Measurements from ENCODE around the gene UBXN11. TPM values are rescaled to one million over a fixed set of nuclear protein-coding genes. Genes with fewer than 3 reads are reported as not detected.
"Not testable (repeated sequence)": the region's sequence is repeated elsewhere in the genome, so short reads cannot be mapped to it uniquely, and the experiment has no call there.

Gene UBXN11
- total RNA-seq, 8 experiments from 2014 or later = 5.0 to 28.2 (median 13.7) TPM

DNA sequence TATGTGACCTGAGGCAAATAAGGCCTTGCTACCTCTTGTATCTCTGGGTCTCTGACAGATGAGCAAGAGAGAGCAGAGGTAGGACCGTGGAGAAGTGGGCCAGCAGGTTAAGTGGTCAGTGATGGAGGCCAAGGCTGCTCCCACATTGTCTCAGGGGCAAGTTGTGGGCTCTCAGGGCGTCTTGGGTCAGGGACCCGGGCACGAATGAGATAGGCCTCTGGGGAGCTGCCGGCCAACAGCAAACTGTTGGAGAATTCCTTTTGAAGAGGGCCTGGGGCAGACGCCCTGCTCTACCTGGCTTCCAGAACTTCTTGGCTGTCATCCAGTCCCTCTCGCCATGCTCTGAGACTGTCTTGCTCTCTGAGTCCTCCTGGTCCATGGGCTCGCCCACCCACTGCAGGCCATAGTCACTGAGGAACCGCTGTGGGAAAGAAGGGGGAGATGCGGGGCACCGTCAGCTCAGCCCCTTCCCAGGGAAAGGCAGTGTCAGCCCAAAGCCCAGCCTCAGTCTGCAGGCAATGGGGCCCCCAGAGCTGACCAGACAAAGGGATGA, 12.4 kb downstream of the UBXN11 start:
- in situ Hi-C loops (cut with MboI; ENCODE audit: low pct_unique_long_range_greater_than_20kb in 2 of 9, low sequenced_read_pairs in 9 of 9, unreplicated experiment in 9 of 9) = loop anchor here in 1 of 9 experiments (25.0 kb wide), 1 partner anchor 93 kb away; no protein-coding TSS in a partner anchor
- WGBS, 10 experiments = 67 to 100% (median 87%) methylated on average over 1 to 8 of the region's 11 CpGs; no CpG with 5 or more reads in 2 of the 10 experiments
- ATAC-seq (replicated peaks in 6 of 8) = no peak

DNA sequence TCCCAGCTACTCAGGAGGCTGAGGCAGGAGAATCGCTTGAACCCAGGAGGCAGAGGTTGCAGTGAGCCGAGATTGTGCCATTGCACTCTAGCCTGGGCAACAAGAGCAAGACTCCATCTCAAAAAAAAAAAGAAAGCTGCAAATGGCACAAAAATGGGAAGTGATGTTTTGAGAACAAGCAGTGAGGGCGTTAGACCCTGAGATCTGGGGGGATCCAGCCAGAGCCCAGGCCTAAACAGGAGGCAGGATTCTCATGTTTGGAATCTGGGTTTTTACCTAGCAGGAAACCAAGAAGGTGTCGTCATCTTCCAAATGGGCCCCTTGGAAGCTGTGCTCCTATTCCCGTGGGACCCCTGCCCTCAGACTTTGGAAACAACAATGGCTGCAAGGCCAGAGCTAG, 13.7 kb downstream of the UBXN11 start:
- 67 to 100% (median 93%) methylated on average over 1 to 3 of the region's 5 CpGs; no CpG with 5 or more reads in 3 of the 10 experiments for WGBS, 10 experiments
- not testable (repeated sequence) for H3K4me1 ChIP-seq (replicated peaks in 1 of 2); H3K4me3 ChIP-seq; H3K27ac ChIP-seq; ATAC-seq (replicated peaks in 6 of 8)
- in situ Hi-C loops (cut with MboI; ENCODE audit: low pct_unique_long_range_greater_than_20kb in 2 of 9, low sequenced_read_pairs in 9 of 9, unreplicated experiment in 9 of 9) = loop anchor here in 1 of 9 experiments (25.0 kb wide), 1 partner anchor 95 kb away; no protein-coding TSS in a partner anchor

More for the DNA sequence above, 12.4 kb downstream of the UBXN11 start:
- Histone ChIP-seq H3K27ac (no peak overlapping the region), H3K4me3 (no peak overlapping the region), H3K4me1 (replicated peaks in 1 of 2) (peaks cover 0 to 5% of the 10 kb centered on the region in 2 donors)

GRCh38 chr1:26291939-26292338, 14.5 kb downstream of the UBXN11 start:
- no peak for ATAC-seq (replicated peaks in 6 of 8)
- Histone ChIP-seq H3K27ac (no peak overlapping the region), H3K4me1 (replicated peaks in 1 of 2) (peaks cover 0 to 5% of the 10 kb centered on the region in 2 donors), H3K4me3 (no peak overlapping the region)
- in situ Hi-C loops (cut with MboI; ENCODE audit: low pct_unique_long_range_greater_than_20kb in 2 of 9, low sequenced_read_pairs in 9 of 9, unreplicated experiment in 9 of 9) = loop anchor here in 1 of 9 experiments (25.0 kb wide), 1 partner anchor 95 kb away; no protein-coding TSS in a partner anchor
- WGBS, 10 experiments = 67 to 100% (median 92%) methylated on average over 1 to 4 of the region's 4 CpGs; no CpG with 5 or more reads in 4 of the 10 experiments

- in situ Hi-C loops (cut with MboI; ENCODE audit: low pct_unique_long_range_greater_than_20kb in 2 of 9, low sequenced_read_pairs in 9 of 9, unreplicated experiment in 9 of 9) = loop anchor here in 1 of 9 experiments (25.0 kb wide), 1 partner anchor 96 kb away; no protein-coding TSS in a partner anchor
- Histone ChIP-seq H3K4me1 (replicated peaks in 1 of 2) (peaks cover 0 to 5% of the 10 kb centered on the region in 2 donors), H3K4me3 (no peak overlapping the region), H3K27ac (no peak overlapping the region)
- no peak for ATAC-seq (replicated peaks in 6 of 8)
- WGBS, 10 experiments = 89 to 100% (median 95%) methylated on average over 1 to 3 of the region's 3 CpGs; no CpG with 5 or more reads in 7 of the 10 experiments
Observed at GRCh38 chr1:26291433-26291832, 15.0 kb downstream of the UBXN11 start.

GRCh38 chr1:26290882-26291261, 15.6 kb downstream of the UBXN11 start:
- ATAC-seq (replicated peaks in 6 of 8) = peak in 4 of 8 experiments; percentile 5 to 28 (median 18)
- Histone ChIP-seq H3K4me3 (no peak overlapping the region), H3K4me1 (replicated peaks in 1 of 2) (peaks cover 0 to 5% of the 10 kb centered on the region in 2 donors), H3K27ac (no peak overlapping the region)
- WGBS, 10 experiments = 20 to 90% (median 71%) methylated on average over 1 to 7 of the region's 11 CpGs; no CpG with 5 or more reads in 6 of the 10 experiments
- in situ Hi-C loops (cut with MboI; ENCODE audit: low pct_unique_long_range_greater_than_20kb in 2 of 9, low sequenced_read_pairs in 9 of 9, unreplicated experiment in 9 of 9) = loop anchor here in 1 of 9 experiments (25.0 kb wide), 1 partner anchor 96 kb away; no protein-coding TSS in a partner anchor

- no peak overlapping the region for H3K27ac ChIP-seq
- 0 to 89% (median 54%) methylated on average over 1 to 7 of the region's 11 CpGs; no CpG with 5 or more reads in 5 of the 10 experiments for WGBS, 10 experiments
- in situ Hi-C loops (cut with MboI; ENCODE audit: low pct_unique_long_range_greater_than_20kb in 2 of 9, low sequenced_read_pairs in 9 of 9, unreplicated experiment in 9 of 9) = loop anchor here in 1 of 9 experiments (25.0 kb wide), 1 partner anchor 97 kb away; no protein-coding TSS in a partner anchor
- peak in 3 of 8 experiments; percentile 2 to 20 (median 2) for ATAC-seq (replicated peaks in 6 of 8)
- H3K4me3 ChIP-seq = no peak overlapping the region
- H3K4me1 ChIP-seq (replicated peaks in 1 of 2) = peaks cover 0 to 6% of the 10 kb centered on the region in 2 donors
Observed at GRCh38 chr1:26290122-26290881, 16.1 kb downstream of the UBXN11 start.

GRCh38 chr1:26289158-26290059, 17.0 kb downstream of the UBXN11 start:
- in situ Hi-C loops (cut with MboI; ENCODE audit: low pct_unique_long_range_greater_than_20kb in 2 of 9, low sequenced_read_pairs in 9 of 9, unreplicated experiment in 9 of 9) = loop anchor here in 1 of 9 experiments (25.0 kb wide), 1 partner anchor 98 kb away; no protein-coding TSS in a partner anchor
- Histone ChIP-seq H3K4me3 (no peak overlapping the region), H3K4me1 (replicated peaks in 1 of 2) (peaks cover 6 to 15% of the 10 kb centered on the region in 2 donors), H3K27ac (no peak overlapping the region)
- no peak for ATAC-seq (replicated peaks in 6 of 8)
- 67 to 100% (median 87%) methylated on average over 2 to 14 of the region's 21 CpGs; no CpG with 5 or more reads in 1 of the 10 experiments for whole genome bisulfite sequencing, 10 experiments

DNA sequence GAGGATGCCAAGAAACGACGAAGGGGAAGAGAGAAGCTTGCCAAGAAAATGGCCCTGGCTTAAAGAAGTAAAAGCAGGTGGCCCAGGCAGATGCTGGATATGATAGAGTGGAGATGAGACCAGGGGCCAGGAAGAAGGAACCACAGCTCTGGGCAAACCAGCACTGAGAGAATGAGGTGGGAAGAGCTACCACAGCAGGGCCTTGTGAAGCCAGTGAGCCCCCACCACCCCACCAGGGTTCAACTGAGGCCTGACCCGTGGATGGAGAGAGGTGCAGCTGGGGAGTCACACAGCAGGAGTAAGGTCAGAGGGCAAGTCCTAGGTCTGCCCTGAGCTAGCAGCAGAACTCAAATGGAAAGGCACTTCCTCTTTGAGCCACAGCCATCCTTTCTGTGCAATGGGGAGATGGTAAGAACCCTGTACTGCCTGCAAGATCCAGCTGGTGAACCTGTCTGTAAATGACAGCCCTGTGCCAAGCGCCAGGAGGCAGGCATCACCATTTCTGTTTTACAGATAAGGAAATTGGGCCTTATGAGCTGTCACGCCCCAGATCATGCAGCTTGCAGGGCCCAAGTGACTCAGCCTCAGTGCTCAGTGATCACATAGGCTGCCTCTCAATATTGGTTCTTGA, 18.0 kb downstream of the UBXN11 start:
- in situ Hi-C loops (cut with MboI; ENCODE audit: low pct_unique_long_range_greater_than_20kb in 2 of 9, low sequenced_read_pairs in 9 of 9, unreplicated experiment in 9 of 9) = loop anchor here in 1 of 9 experiments (25.0 kb wide), 1 partner anchor 99 kb away; no protein-coding TSS in a partner anchor
- no peak overlapping the region for H3K27ac ChIP-seq
- WGBS, 10 experiments = 20 to 100% (median 90%) methylated on average over 1 to 5 of the region's 5 CpGs; no CpG with 5 or more reads in 3 of the 10 experiments

DNA sequence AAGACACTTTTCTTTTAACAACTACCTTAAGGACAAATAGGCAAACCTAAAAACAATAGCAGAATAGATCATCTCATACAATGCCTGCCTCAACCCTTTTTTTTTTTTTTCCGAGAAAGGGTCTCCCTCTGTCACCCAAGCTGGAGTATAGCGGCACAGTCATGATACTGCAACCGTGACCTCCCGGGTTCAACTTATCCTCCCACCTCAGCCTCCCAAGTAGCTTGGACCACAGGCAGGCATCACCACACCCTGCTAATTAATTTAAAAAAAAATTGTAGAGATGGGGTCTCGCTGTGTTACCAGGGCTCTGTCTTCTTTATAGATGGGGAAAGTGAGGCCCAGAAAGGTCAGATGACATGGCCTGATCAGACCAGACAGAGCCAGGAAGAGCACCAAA, 18.6 kb downstream of the UBXN11 start:
- Histone ChIP-seq H3K4me1 (replicated peaks in 1 of 2) (peaks cover 8 to 17% of the 10 kb centered on the region in 2 donors), H3K27ac (no peak overlapping the region), H3K4me3 (no peak overlapping the region)
- 70 to 100% (median 83%) methylated on average over 1 to 5 of the region's 5 CpGs; no CpG with 5 or more reads in 3 of the 10 experiments for WGBS, 10 experiments
- in situ Hi-C loops (cut with MboI; ENCODE audit: low pct_unique_long_range_greater_than_20kb in 2 of 9, low sequenced_read_pairs in 9 of 9, unreplicated experiment in 9 of 9) = loop anchor here in 1 of 9 experiments (25.0 kb wide), 1 partner anchor 99 kb away; no protein-coding TSS in a partner anchor
- no peak for ATAC-seq (replicated peaks in 6 of 8)

More for the DNA sequence above, 18.0 kb downstream of the UBXN11 start:
- H3K4me1 ChIP-seq (replicated peaks in 1 of 2) = peaks cover 8 to 17% of the 10 kb centered on the region in 2 donors
- H3K4me3 ChIP-seq = no peak overlapping the region
- ATAC-seq (replicated peaks in 6 of 8) = peak in 1 of 8 experiments; percentile 4

GRCh38 chr1:26287033-26287711, 19.3 kb downstream of the UBXN11 start:
- H3K27ac ChIP-seq = no peak overlapping the region
- in situ Hi-C loops (cut with MboI; ENCODE audit: low pct_unique_long_range_greater_than_20kb in 2 of 9, low sequenced_read_pairs in 9 of 9, unreplicated experiment in 9 of 9) = loop anchor here in 1 of 9 experiments (25.0 kb wide), 1 partner anchor 100 kb away; no protein-coding TSS in a partner anchor
- no peak for ATAC-seq (replicated peaks in 6 of 8)
- peaks cover 8 to 17% of the 10 kb centered on the region in 2 donors for H3K4me1 ChIP-seq (replicated peaks in 1 of 2)
- WGBS, 10 experiments = 0 to 80% (median 48%) methylated on average over 1 to 8 of the region's 8 CpGs; no CpG with 5 or more reads in 2 of the 10 experiments
- H3K4me3 ChIP-seq = no peak overlapping the region

GRCh38 chr1:26286064-26286416, 20.4 kb downstream of the UBXN11 start:
- Histone ChIP-seq H3K4me3 (no peak overlapping the region), H3K4me1 (replicated peaks in 1 of 2) (peaks cover 16 to 26% of the 10 kb centered on the region in 2 donors), H3K27ac (no peak overlapping the region)
- WGBS, 10 experiments = 0 to 86% (median 60%) methylated on average over 1 to 2 of the region's 2 CpGs; no CpG with 5 or more reads in 5 of the 10 experiments
- in situ Hi-C loops (cut with MboI; ENCODE audit: low pct_unique_long_range_greater_than_20kb in 2 of 9, low sequenced_read_pairs in 9 of 9, unreplicated experiment in 9 of 9) = loop anchor here in 1 of 9 experiments (25.0 kb wide), 1 partner anchor 101 kb away; no protein-coding TSS in a partner anchor
- no peak for ATAC-seq (replicated peaks in 6 of 8)
